Ovary (tissue), 9 donors: Measurements from ENCODE around the gene CACNG1. TPM values are rescaled to one million over a fixed set of nuclear protein-coding genes. Genes with fewer than 3 reads are reported as not detected.

Experiments used
- DNase-seq, 5 donors: peaks; one replicate each; pipeline ENCODE4 v3.0.0-alpha.2; 2019 to 2020
- H3K27ac ChIP-seq, 2 donors: fragments of 200-600 bp; one replicate each; pipeline versions ENCODE4 v1.5.1 to v1.8.0; 2019 to 2022
- H3K27me3 ChIP-seq: fragments of 200-600 bp; one replicate; pipeline ENCODE4 v1.8.0; 2022
- H3K36me3 ChIP-seq: fragments of 200-600 bp; sonication (generic); one replicate; pipeline ENCODE4 v1.5.1; 2019
- H3K4me1 ChIP-seq: one replicate; pipeline ENCODE4 v1.8.1; 2013; ENCODE audit warnings: mild to moderate bottlenecking, moderate library complexity; ENCODE audit not compliant: insufficient read depth
- H3K4me3 ChIP-seq: fragments of 200-600 bp; sonication (generic); one replicate; pipeline ENCODE4 v1.5.1; 2017
- H3K9me3 ChIP-seq, 2 donors: fragments of 200-600 bp in 1 of 2; sonication (generic) in 1 of 2; one replicate each; pipeline versions ENCODE4 v1.5.1 to v1.8.1; 2013 to 2019; ENCODE audit warnings: mild to moderate bottlenecking in 1 of 2, moderate library complexity in 1 of 2
- EP300 ChIP-seq: sonication (generic); formaldehyde crosslinking; IDR thresholded peaks from one replicate; pipeline ENCODE4 v1.6.1; 2017; ENCODE audit warnings: antibody characterized with exemption
- POLR2A ChIP-seq: fragments of 450-650 bp; IDR thresholded peaks from one replicate; pipeline ENCODE4 v1.6.1; 2017; ENCODE audit warnings: antibody characterized with exemption, mild to moderate bottlenecking, moderate library complexity
- WGBS, 3 donors: extraction: QIAGEN DNeasy Blood & Tissue Kit in 1 of 3; methylation state at CpG; one replicate each; pipeline versions ENCODE4 v1.1.5 to v1.1.7; 2013 to 2017; 5-methylcytosine and 5-hydroxymethylcytosine counted together
- intact Hi-C, 4 donors: fragments of 100-400 bp; cut with DNase I; formaldehyde crosslinking; loops; one replicate each; pipeline versions ENCODE4 v1.11.0 to v1.15.1; 2022 to 2023
- polyA plus RNA-seq, 2 donors: library from polyadenylated mRNA; stranded (reverse); fragments of 200-250 nt in 1 of 2; fragments of 350-450 nt in 1 of 2; fragmentation: Illumina TruSeq in 1 of 2; extraction: RNeasy Lipid Tissue Mini Kit (QIAGEN cat#74804) in 1 of 2; gene quantifications; one replicate each; pipeline ENCODE4 v1.2.3, GENCODE V29; 2013 to 2014
- total RNA-seq, 7 donors: library from RNA; depleted of rRNA in 2 of 7; stranded (reverse); fragments of >200 nt in 2 of 7; fragmentation: NEBNext Ultra II Directional in 3 of 7; extraction: Animal tissue kit (Norgen Biotek cat#: 25700) in 3 of 7; gene quantifications; one replicate each; pipeline versions ENCODE4 v1.1.0 to v1.2.4, GENCODE V29; 2016 to 2023
- TF ChIP-seq, protein P1 (sequence below), 3 donors: fragments of 450-650 bp in 2 of 3; fragments of 200-600 bp in 1 of 3; IDR thresholded peaks; one replicate each; pipeline versions ENCODE4 v1.5.1 to v1.8.0; 2016 to 2022; ENCODE audit warnings: antibody characterized with exemption in 3 of 3, mild to moderate bottlenecking in 1 of 3
- donor health status: DM: no; HTN: no; CAD: no; lungs with moderate emphysema.
- donor health status: DM: no; HTN: no; CAD: no.
- donor health status: Bipolar disorder and iron deficiency.
- donor health status: DM: yes; HTN: yes; CAD: no.
- donor health status: DM: no; HTN: no; CAD: no.
- donor health status: DM: yes; HTN: yes; CAD: no.

CACNG1 gene
- total and polyA plus RNA-seq, 9 donors = 0.46 TPM; not detected in 8

- Histone ChIP-seq H3K27ac (no peak overlapping the region), H3K4me1 (no peaks in the 10 kb centered on the region), H3K27me3 (no peaks in the 10 kb centered on the region), H3K9me3 (no peaks in the 10 kb centered on the region), H3K4me3 (no peak overlapping the region), H3K36me3 (no peaks in the 10 kb centered on the region)
- TF ChIP-seq, protein P1, sequence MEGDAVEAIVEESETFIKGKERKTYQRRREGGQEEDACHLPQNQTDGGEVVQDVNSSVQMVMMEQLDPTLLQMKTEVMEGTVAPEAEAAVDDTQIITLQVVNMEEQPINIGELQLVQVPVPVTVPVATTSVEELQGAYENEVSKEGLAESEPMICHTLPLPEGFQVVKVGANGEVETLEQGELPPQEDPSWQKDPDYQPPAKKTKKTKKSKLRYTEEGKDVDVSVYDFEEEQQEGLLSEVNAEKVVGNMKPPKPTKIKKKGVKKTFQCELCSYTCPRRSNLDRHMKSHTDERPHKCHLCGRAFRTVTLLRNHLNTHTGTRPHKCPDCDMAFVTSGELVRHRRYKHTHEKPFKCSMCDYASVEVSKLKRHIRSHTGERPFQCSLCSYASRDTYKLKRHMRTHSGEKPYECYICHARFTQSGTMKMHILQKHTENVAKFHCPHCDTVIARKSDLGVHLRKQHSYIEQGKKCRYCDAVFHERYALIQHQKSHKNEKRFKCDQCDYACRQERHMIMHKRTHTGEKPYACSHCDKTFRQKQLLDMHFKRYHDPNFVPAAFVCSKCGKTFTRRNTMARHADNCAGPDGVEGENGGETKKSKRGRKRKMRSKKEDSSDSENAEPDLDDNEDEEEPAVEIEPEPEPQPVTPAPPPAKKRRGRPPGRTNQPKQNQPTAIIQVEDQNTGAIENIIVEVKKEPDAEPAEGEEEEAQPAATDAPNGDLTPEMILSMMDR (IDR thresholded peaks at IDR 0.05) = no peak
- TF ChIP-seq EP300 (no peak), POLR2A (no peak)
- intact Hi-C loops = no loop called here
- WGBS, 3 donors = 83 to 94% (median 86%) methylated on average over 20 of the region's 20 CpGs
- DNase-seq = no peak
Observed at GRCh38 chr17:67025216-67025792, 19.1 kb upstream of the CACNG1 start.

DNA sequence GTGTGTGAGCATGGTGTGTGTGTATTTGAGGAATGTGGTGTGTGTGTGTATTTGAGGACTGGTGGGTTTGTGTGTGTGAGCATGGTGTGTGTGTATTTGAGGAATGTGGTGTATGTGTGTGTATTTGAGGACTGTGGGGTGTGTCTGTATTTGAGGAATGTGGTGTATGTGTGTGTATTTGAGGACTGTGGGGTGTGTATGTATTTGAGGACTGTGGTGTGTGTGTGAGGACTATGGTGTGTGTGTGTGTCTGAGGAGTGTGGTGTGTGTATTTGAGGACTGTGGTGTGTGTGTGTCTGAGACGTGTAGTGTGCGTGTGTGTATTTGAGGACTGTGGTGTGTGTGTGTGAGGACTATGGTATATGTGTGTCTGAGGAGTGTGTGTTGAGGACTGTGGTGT is 18.0 kb upstream of the CACNG1 start:
- no peak for DNase-seq
- Histone ChIP-seq H3K36me3 (no peaks in the 10 kb centered on the region), H3K4me3 (no peak overlapping the region), H3K9me3 (no peaks in the 10 kb centered on the region), H3K27me3 (no peaks in the 10 kb centered on the region), H3K4me1 (no peaks in the 10 kb centered on the region), H3K27ac (no peak overlapping the region)
- intact Hi-C loops = no loop called here
- WGBS, 3 donors = 53 to 87% (median 77%) methylated on average over 1 to 2 of the region's 2 CpGs
- no peak for TF ChIP-seq POLR2A
- no peak for TF ChIP-seq EP300
- TF ChIP-seq, protein P1 (IDR thresholded peaks at IDR 0.05) = no peak

DNA sequence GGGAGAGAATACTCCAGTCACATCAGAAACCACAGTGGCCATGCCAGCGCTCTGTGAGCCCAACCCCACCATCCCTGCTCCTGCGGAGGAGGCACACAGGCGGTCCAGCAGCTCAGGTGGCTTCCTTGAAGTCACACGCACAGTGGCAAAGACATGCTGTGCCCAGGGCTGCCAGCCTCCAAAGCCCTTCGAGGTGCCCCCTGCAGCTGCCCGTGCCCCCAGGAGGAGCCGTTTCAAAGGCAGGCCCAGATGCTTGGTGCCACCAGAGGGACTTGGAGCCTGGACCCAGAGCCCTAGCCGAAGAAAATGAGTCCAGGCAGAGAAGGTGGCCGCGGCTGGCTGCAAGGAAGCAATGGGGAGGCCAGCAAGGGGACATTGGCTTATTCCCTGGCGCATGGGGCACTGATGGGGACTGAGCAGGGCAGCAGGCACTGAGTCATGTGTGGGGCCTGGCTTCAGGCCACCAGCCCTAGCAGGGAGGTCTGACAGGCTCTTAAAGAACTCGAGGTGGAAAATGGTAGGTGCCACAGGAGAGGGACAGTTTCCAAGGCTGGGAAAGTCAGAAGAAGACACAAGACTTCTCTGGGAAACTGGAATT is 17.2 kb upstream of the CACNG1 start:
- Histone ChIP-seq H3K36me3 (no peaks in the 10 kb centered on the region), H3K27ac (no peak overlapping the region), H3K4me3 (no peak overlapping the region), H3K4me1 (no peaks in the 10 kb centered on the region), H3K9me3 (no peaks in the 10 kb centered on the region), H3K27me3 (no peaks in the 10 kb centered on the region)
- intact Hi-C loops = no loop called here
- DNase-seq = no peak
- TF ChIP-seq EP300 (no peak), POLR2A (no peak)
- TF ChIP-seq, protein P1 (IDR thresholded peaks at IDR 0.05) = no peak
- WGBS, 3 donors = 85 to 93% (median 93%) methylated on average over 11 to 12 of the region's 12 CpGs

DNA sequence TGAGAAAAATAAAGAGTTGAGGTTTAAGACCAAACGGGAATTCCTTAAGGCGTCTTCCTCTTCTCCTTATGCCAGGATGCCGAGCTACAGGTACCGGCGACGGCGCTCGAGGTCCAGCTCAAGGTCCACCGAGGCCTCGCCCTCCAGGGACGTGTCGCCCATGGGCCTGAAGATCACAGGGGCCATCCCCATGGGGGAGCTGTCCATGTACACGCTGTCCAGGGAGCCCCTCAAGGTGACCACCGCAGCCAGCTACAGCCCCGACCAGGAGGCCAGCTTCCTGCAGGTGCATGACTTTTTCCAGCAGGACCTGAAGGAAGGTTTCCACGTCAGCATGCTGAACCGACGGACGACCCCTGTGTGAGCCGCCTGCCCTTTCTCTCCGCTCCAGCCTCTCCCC is 13.7 kb upstream of the CACNG1 start:
- Histone ChIP-seq H3K4me1 (no peaks in the 10 kb centered on the region), H3K27ac (no peak overlapping the region), H3K4me3 (no peak overlapping the region), H3K9me3 (no peaks in the 10 kb centered on the region), H3K27me3 (no peaks in the 10 kb centered on the region), H3K36me3 (no peaks in the 10 kb centered on the region)
- intact Hi-C loops = no loop called here
- no peak for DNase-seq
- no peak for TF ChIP-seq POLR2A
- TF ChIP-seq, protein P1 (IDR thresholded peaks at IDR 0.05) = no peak
- TF ChIP-seq EP300 = no peak
- 88 to 93% (median 89%) methylated on average over 21 of the region's 21 CpGs for WGBS, 3 donors
